ENCODE data around the gene FUT3.
"Not testable (repeated sequence)": the region's sequence is repeated elsewhere in the genome, so short reads cannot be mapped to it uniquely, and the experiment has no call there.

FUT3 gene

GRCh38 chr19:5848621-5849020, 2.6 kb downstream of the FUT3 start:
- not testable (repeated sequence) for DNase-seq (ENCODE audit: low read depth in 2 of 2, low spot score in 1 of 2)

DNA sequence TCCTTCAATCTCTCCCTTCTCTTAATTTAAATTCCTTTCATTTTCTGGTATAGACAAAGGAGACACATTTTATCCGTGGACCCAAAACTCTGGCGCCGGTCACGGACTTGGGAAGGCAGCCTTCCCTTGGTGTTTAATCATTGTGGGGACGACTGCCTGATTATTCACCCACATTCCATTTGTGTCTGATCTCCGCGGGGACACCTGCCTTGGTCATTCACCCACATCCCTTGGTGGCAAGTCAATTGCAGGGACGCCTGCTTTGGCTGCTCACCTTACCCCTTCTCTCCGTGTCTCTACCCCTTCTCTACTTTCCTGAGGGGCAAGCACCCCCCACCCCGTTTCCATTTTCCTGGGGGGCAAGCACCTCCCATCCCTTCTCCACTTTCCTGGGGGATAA, 3.4 kb downstream of the FUT3 start:
- DNase-seq (ENCODE audit: low read depth in 2 of 2, low spot score in 1 of 2), result not testable (repeated sequence)

- no peak for DNase-seq (ENCODE audit: low read depth in 2 of 2, low spot score in 1 of 2)
Observed at GRCh38 chr19:5844456-5845433, 6.5 kb downstream of the FUT3 start.

GRCh38 chr19:5843295-5843927, 7.8 kb downstream of the FUT3 start:
- no peak for DNase-seq (ENCODE audit: low read depth in 2 of 2, low spot score in 1 of 2)

DNA sequence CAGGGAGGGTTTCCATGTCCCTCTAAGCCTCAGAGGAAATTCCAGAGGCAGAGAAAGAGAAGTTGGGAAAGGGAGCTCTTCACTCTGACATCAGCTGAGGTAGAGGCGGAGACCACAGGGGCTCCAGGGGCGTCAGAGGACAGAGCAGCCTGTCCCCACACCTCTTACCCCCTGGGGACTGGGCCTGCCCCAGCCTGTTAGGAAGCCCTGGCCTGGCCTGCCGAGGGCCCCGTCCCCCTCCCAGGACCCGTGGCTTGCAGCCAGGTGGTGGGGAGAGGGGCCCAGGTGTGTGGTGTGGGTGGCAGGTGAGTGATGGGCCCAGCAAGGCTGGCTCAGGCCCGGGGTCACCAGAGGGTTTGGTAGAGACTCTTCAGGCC, 9.5 kb downstream of the FUT3 start:
- DNase-seq (ENCODE audit: low read depth in 2 of 2, low spot score in 1 of 2), result not testable (repeated sequence)

DNA sequence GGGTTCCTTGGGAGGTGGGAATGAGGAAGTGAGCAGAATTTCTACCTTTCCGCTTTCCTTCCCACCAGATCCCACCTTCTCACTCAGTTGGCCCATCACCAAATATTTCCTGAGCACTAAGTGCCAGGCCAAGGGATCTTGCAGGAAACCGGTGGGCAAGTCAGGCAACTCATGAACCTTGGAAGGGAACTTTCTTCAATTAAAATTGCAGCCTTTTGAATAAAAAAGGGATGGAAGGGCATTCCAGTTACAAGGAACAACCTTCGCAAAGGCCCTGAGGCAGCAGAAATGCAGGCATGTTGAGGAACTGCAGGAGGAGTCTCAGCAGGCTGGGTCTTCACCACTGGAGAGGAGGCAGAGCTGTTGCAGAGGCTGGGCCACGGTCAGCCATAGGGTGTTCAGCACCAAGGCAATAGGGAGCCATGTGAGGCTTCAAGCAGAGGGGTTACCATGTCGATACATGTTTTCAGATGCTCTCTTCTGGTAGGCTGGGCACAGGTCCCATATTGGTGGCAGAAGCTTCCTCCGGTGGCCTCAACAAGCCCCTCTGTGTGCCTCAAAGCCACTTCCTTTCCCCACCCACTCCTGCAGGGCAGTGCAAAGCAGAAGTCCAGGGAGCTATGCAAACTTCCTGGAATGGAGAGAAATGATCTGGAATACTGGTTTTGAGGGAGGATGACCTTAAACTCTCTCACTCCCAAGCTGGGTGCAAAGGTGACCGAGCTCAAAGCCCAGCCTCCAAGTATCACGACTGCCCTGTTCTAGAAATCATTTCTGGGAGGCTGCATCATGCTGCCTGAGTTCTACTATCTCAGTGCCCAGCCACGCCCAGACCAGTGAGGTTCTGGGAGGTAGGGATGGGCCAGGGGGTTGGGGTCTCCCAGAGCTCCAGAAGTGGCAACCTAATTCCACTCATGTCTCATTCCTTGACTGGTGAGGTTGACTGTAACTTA, 11.9 kb downstream of the FUT3 start, which contains the start of gene FUT6:
Gene FUT6, minus strand, starts transcription at position 638 of the 953 bp plus-strand sequence. CDS start 7,135 bp downstream, outside the sequence.
- DNase-seq (ENCODE audit: low read depth in 2 of 2, low spot score in 1 of 2), result no peak

DNA sequence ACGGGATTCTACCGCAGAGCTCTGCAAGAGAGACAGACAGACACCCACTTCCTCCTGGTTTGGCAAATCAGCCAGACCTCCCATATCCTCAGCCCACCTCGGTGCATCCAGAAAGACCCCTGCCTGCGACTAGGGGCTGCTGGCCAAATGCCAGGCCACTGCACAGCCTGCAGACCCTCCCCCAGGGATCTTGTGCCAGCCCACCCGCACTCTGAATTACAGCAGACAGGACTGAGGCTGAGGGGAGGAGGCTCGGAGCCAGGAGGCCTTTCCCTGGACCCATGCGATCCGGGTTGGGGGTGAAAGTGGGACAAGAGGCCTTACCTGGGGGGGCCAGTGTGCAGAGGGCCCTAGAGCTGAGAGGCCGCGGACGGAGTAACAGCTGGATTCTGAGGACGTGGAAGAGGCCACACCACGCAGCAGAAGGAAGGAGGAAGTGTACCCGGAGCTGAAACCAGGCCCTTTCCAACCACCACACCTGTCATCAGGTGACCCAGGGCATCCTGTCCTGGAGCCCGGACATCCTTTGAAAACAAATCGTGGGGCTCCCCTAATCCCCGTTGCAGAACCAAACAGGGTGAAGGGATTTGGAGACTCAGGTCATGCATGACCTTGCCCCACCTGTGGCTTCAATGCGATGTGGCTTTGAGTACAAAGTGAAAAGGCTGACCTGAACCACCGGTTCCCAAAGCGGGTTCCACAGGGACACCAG, 12.7 kb downstream of the FUT3 start:
- no peak for DNase-seq (ENCODE audit: low read depth in 2 of 2, low spot score in 1 of 2)

GRCh38 chr19:5837761-5838352, 13.4 kb downstream of the FUT3 start:
- no peak for DNase-seq (ENCODE audit: low read depth in 2 of 2, low spot score in 1 of 2)

- no peak for DNase-seq (ENCODE audit: low read depth in 2 of 2, low spot score in 1 of 2)
Observed at GRCh38 chr19:5832527-5833216, 18.6 kb downstream of the FUT3 start.

DNA sequence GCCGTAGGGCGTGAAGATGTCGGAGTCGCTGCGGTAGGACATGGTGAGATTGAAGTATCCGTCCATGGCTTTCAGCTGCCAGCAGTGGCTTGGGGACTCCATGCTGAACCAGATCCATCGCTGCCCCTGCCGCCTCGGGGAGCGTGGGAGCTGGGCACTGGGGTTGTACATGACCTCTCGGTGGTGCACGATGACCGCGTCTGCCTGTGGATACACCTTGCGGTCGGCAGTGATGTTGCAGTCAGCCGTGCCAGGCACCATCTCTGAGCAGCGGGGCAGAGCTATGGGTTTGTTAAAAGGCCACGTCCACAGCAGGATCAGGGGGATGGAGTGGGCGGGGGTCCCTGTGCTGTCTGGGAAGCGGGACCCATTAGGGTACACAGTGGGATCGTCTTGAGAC, 19.2 kb downstream of the FUT3 start:
- no peak for DNase-seq (ENCODE audit: low read depth in 2 of 2, low spot score in 1 of 2)

GRCh38 chr19:5831159-5831558, 20.1 kb downstream of the FUT3 start:
- DNase-seq (ENCODE audit: low read depth in 2 of 2, low spot score in 1 of 2), result no peak

DNA sequence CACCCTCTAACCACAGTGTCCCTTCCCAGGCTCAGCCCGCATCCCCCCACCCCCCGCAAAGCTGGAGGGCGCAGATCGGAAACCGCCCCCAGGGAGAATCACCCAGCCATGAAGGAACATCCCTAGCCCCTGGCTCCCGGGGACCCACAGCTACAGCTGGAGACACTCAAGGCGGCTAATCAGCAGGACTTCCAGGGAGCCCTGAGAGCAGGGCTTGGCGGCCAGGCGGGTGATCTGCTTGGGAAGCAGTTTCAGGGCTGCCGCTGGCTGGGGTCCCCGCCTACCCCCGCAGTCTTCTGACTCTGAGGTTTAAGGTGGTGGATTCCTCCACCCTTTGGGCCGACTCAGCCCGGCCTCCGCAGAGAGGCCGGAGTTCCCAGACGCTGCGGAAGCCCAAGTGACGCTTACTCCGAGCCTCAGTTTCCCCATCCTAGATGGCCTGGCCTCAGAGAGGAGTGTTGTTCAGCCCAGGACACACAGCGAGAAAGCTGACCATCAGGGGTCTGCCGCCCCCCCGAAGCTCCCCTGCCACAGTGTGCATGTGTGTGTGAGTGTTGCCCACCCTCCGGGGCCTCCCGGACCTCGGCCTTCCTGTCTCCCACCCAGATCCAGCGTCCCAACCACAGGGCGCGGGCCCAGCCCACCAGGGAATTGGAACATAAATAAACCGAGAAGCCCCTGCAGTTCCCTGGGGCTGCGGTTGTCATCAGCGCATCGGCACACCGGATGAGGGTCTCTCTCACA, 21.5 kb downstream of the FUT3 start:
- no peak for DNase-seq (ENCODE audit: low read depth in 2 of 2, low spot score in 1 of 2)

DNA sequence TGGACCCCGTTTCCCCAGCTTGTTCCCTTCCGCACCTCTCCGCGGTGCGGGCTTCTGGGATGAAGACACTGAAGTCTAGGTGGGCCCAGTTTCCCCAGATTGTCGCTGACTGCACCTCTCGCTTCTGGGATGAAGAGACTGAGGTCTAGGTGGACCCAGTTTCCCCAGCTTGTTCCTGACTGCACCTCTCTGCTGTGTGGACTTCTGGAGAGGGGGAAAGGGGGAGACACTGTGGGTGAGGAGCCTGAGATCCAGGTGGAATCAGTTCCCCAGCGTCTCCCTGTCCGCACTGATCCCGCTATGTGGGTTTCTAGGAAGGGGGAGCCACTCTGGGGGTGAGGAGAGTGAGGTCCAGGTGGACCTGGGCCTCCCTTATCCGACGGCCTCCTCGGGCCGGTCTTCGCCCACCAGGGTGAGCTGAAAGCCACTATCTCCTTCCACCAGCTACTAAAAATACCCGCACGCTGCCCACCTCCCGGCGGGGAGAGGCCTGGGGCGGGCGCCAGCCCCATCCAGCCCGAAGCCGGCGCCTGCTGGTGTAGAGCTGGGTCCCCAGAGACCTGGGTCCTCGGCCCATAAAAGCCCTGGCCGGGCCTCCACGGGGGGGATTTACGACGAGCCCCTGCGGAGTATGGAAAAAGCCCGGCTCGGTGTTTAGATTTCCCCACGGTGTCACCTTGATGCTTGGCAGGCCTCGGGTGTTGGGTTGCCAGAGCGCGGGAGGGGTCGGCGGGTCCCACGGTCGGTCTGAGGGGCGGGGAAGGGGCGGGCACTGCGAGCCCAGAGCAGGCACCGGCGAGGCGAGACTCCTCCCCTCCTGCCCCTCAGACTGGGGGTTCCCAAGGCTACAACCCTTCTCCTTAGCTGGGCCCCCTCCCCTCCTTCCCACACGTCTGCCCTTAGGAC, 22.3 kb downstream of the FUT3 start:
- DNase-seq (ENCODE audit: low read depth in 2 of 2, low spot score in 1 of 2), result no peak

DNA sequence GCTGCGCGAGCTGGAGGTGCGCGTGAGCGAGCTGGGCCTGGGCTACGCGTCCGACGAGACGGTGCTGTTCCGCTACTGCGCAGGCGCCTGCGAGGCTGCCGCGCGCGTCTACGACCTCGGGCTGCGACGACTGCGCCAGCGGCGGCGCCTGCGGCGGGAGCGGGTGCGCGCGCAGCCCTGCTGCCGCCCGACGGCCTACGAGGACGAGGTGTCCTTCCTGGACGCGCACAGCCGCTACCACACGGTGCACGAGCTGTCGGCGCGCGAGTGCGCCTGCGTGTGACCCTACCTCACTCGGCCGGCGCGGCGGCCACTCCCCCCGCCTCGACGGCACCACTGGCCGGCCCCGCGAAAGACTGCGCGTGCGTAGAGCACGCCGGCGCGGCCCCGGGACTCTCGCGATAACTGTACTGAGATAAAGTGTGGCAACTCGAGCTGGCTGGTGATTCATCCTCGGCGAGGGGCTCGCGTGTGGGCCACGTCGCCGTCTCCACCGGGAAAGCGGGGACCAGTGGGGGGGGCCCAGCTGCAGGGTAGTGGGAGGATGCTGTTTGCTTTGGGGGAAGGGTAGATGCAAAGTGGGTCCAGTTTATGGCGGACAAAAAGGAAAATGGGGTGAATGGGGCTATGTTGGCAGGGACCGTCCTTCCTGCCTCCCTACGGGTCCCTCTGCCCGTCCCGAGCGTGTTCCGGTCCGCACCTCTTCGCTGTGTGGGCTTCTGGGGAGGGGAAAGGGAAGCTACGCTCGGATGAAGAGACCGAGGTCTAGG, 23.2 kb downstream of the FUT3 start:
- DNase-seq (ENCODE audit: low read depth in 2 of 2, low spot score in 1 of 2), result peak; percentile 83 to 94

- DNase-seq (ENCODE audit: low read depth in 2 of 2, low spot score in 1 of 2), result no peak
Observed at GRCh38 chr19:5827342-5827890, 23.8 kb downstream of the FUT3 start.

- no peak for DNase-seq (ENCODE audit: low read depth in 2 of 2, low spot score in 1 of 2)
Observed at GRCh38 chr19:5826531-5827341, 24.5 kb downstream of the FUT3 start.
